K562 (cell line): Measurements from ENCODE around the gene AGPAT3. TPM values are rescaled to one million over a fixed set of nuclear protein-coding genes. Genes with fewer than 3 reads are reported as not detected.

Source experiments
- ATF3 ChIP-seq, 2 experiments: fragments of 450-650 bp in 1 of 2; sonication (generic) in 1 of 2; formaldehyde crosslinking in 1 of 2; IDR thresholded peaks in 1 of 2; conservative IDR thresholded peaks in 1 of 2; 2 replicates each; pipeline versions ENCODE4 v1.6.1 to v1.8.1; 2016 to 2023; ENCODE audit warnings: mild to moderate bottlenecking in 2 of 2, moderate library complexity in 2 of 2, inconsistent platforms in 1 of 2, missing genetic modification reagents in 1 of 2
- ERF ChIP-seq: fragments of 450-650 bp; formaldehyde crosslinking; IDR thresholded peaks from 2 replicates; pipeline ENCODE4 v1.4.0; 2020; ENCODE audit warnings: mild to moderate bottlenecking, mixed read lengths
- ETS2 ChIP-seq: IDR thresholded peaks from 2 replicates; pipeline ENCODE4 v1.6.1; 2016; ENCODE audit warnings: borderline replicate concordance, missing genetic modification characterization, mild to moderate bottlenecking, moderate library complexity, missing compliant biosample characterization; ENCODE audit not compliant: poor library complexity, severe bottlenecking
- HES1 ChIP-seq: fragments of 450-650 bp; IDR thresholded peaks from 2 replicates; pipeline ENCODE4 v1.6.1; 2016; ENCODE audit warnings: low read depth, mild to moderate bottlenecking, moderate library complexity
- KDM2B ChIP-seq: fragments of 250-450 bp; sonication (Bioruptor Pico); IDR thresholded peaks from 2 replicates; pipeline ENCODE4 v1.8.0; 2021; ENCODE audit warnings: mild to moderate bottlenecking, moderate library complexity
- MYC ChIP-seq, 2 experiments: fragments of 250-450 bp in 1 of 2; sonication (Bioruptor Pico) in 1 of 2; IDR thresholded peaks; 2 replicates each; pipeline versions ENCODE4 v1.5.1 to v1.6.1; 2012 to 2021; ENCODE audit warnings: low read depth in 2 of 2, borderline replicate concordance in 1 of 2, improper control_type of control experiment in 1 of 2, low read length in 1 of 2, mild to moderate bottlenecking in 1 of 2, moderate library complexity in 1 of 2
- SPI1 ChIP-seq: IDR thresholded peaks from 2 replicates; pipeline ENCODE4 v1.6.1; 2011; ENCODE audit warnings: low read depth, low read length, control low read depth, borderline replicate concordance
- SRSF9 ChIP-seq: fragments of 200-400 bp; formaldehyde crosslinking; IDR thresholded peaks from 2 replicates; pipeline ENCODE4 v1.6.1; 2017; ENCODE audit warnings: low read depth, low read length, borderline replicate concordance
- STAT5A ChIP-seq: IDR thresholded peaks from 2 replicates; pipeline ENCODE4 v1.6.1; 2012; ENCODE audit warnings: low read length, inconsistent platforms, borderline replicate concordance
- USF2 ChIP-seq: sonication (generic); formaldehyde crosslinking; IDR thresholded peaks from 2 replicates; pipeline ENCODE4 v1.5.0; 2020; ENCODE audit warnings: missing genetic modification reagents
- YY1 ChIP-seq, 3 experiments: IDR thresholded peaks; 2 replicates each; pipeline ENCODE4 v1.6.1; 2011; ENCODE audit warnings: low read length in 2 of 3, mild to moderate bottlenecking in 2 of 3, moderate library complexity in 2 of 3, borderline replicate concordance in 1 of 3, control low read depth in 1 of 3, low read depth in 1 of 3; ENCODE audit not compliant: insufficient read depth in 3 of 3, insufficient replicate concordance in 2 of 3, control insufficient read depth in 1 of 3, insufficient read length in 1 of 3; ENCODE audit errors: extremely low read depth in 1 of 3
- ZNF639 ChIP-seq, 2 experiments: fragments of 200-800 bp in 1 of 2; sonication (Bioruptor generic) in 1 of 2; sonication (generic) in 1 of 2; formaldehyde crosslinking in 1 of 2; IDR thresholded peaks in 1 of 2; conservative IDR thresholded peaks in 1 of 2; 2 replicates each; pipeline versions ENCODE4 v1.5.0 to v1.6.1; 2016 to 2020; ENCODE audit warnings: missing compliant biosample characterization in 1 of 2, missing genetic modification characterization in 1 of 2, missing genetic modification reagents in 1 of 2
- polyA plus RNA-seq, 8 experiments: library from polyadenylated mRNA; depleted of rRNA in 4 of 8; stranded (reverse) in 5 of 8; unstranded in 3 of 8; fragments of >200 nt; fragmentation: Nextera tagmentation in 2 of 8; fragmentation: Illumina TruSeq in 1 of 8; extraction: Ambion mirVana in 2 of 8; extraction: Trizol in 1 of 8; gene quantifications; 2 replicates each; pipeline versions ENCODE4 v1.2.1 to v1.2.3, GENCODE V29; 2011 to 2014; ENCODE audit warnings: inconsistent platforms in 1 of 8, missing spikeins in 1 of 8
- total RNA-seq, 7 experiments: library from RNA; depleted of rRNA in 6 of 7; stranded (reverse); fragments of >200 nt in 6 of 7; fragmentation: Illumina TruSeq in 2 of 7; extraction: Trizol in 2 of 7; gene quantifications; 2 replicates each; pipeline versions ENCODE4 v1.2.1 to v1.2.3, GENCODE V29; 2011 to 2021; ENCODE audit warnings: low replicate concordance in 1 of 7

The AGPAT3 gene
- total and polyA plus RNA-seq, 9 of the 15 experiments (the other 6 are each of a cell fraction or from before 2014, with no cell fraction given): 1.5 to 88.4 (median 35.7) TPM

GRCh38 chr21:43880111-43880985 lies 15.3 kb downstream of the AGPAT3 start (continued):
- TF ChIP-seq USF2 (CRISPR knock-in tag): 0 out of 2 replicates have a peak, but pooled peaks have one; percentile 30
- TF ChIP-seq KDM2B: no peak
- no peak for TF ChIP-seq ETS2 (tag)
- no peak for TF ChIP-seq STAT5A
- no peak for TF ChIP-seq YY1 (IDR thresholded peaks at IDR 0.05; ENCODE audit: borderline replicate concordance in 1 of 3, control insufficient read depth in 1 of 3, extremely low read depth in 1 of 3, insufficient read depth in 3 of 3, insufficient read length in 1 of 3, insufficient replicate concordance in 2 of 3, low read depth in 1 of 3, low read length in 2 of 3)
- TF ChIP-seq MYC (IDR thresholded peaks at IDR 0.05; ENCODE audit: low read depth, low read length): no peak
- TF ChIP-seq MYC (CRISPR knock-in tag; IDR thresholded peaks at IDR 0.05; ENCODE audit: borderline replicate concordance, low read depth): no peak
- no peak for TF ChIP-seq SRSF9
- TF ChIP-seq ZNF639 (CRISPR knock-in tag; conservative IDR thresholded peaks at IDR 0.05 in 1 of 2, IDR thresholded peaks at IDR 0.05 in 1 of 2): no peak
- TF ChIP-seq ERF (CRISPR knock-in tag): no peak
- TF ChIP-seq SPI1: no peak
- TF ChIP-seq ATF3 (IDR thresholded peaks at IDR 0.05): 0 out of 2 replicates have a peak, but pooled peaks have one; percentile 20
- TF ChIP-seq ATF3 (CRISPR knock-in tag; conservative IDR thresholded peaks at IDR 0.05): no peak
- no peak for TF ChIP-seq HES1
